HG02938 (cell line): ENCODE results near the gene CDC42BPA.

Experiments used
- ATAC-seq: cut with Tn5 transposase; IDR thresholded peaks from one replicate; pipeline ENCODE4 v1.9.1; 2021; ENCODE audit warnings: mild to moderate bottlenecking, moderate library complexity; ENCODE audit not compliant: unreplicated experiment

CDC42BPA gene

GRCh38 chr1:226983992-226984364 is 334.3 kb downstream of the CDC42BPA start:
- ATAC-seq: no peak

GRCh38 chr1:226983247-226983991 is 334.9 kb downstream of the CDC42BPA start:
- ATAC-seq: no peak

GRCh38 chr1:226982451-226983177 is 335.7 kb downstream of the CDC42BPA start:
- ATAC-seq: no peak

GRCh38 chr1:226981838-226982237 is 336.5 kb downstream of the CDC42BPA start:
- no peak for ATAC-seq

DNA sequence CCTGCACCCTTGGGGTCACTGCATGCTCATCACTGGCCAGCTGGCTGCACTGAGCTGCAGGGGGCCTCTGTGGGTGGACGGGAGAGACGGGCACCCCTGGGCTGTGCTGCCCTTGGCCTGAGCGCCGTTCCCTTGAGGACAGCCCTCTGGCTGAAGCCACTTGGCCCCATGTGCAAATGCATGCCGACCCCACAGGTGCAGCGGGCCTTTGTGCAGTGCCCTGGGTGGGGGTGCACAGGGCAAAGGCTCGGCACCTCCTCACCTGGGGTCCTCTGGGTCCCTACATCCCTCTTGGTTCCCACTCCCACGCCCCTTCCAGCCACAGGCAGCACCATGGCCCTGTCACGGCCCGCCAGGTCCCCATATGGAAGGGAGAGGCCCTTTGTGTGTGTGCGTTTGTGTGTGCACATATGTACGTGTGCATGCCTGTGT is 336.9 kb downstream of the CDC42BPA start:
- ATAC-seq: no peak

- ATAC-seq: no peak
These were observed 337.5 kb downstream of the CDC42BPA start for GRCh38 chr1:226980565-226981385.

DNA sequence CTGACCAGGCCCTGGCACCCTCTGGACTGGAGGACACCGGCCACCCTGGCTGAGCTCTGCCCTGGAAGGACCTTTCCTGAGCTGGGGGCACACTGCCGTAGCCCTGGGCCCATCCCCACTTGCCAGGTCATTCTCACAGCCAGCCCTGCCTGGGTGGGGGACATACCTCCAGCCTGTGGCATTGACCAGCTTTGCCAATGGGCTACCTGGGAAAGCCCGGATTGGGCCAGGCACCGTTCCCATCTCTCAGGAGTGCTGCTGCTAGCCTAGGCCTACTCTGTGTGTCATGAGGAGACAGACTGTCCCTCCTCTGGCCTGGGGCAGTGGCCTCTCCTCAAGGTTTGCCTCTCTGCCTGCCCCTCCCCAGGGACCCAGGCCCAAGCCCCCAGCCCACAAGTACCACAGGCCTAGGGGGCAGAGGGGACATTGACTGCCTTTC is 338.2 kb downstream of the CDC42BPA start:
- no peak for ATAC-seq

- ATAC-seq: no peak
These were observed 338.7 kb downstream of the CDC42BPA start for GRCh38 chr1:226979517-226980121.

- no peak for ATAC-seq
These were observed 339.2 kb downstream of the CDC42BPA start for GRCh38 chr1:226979115-226979516.

DNA sequence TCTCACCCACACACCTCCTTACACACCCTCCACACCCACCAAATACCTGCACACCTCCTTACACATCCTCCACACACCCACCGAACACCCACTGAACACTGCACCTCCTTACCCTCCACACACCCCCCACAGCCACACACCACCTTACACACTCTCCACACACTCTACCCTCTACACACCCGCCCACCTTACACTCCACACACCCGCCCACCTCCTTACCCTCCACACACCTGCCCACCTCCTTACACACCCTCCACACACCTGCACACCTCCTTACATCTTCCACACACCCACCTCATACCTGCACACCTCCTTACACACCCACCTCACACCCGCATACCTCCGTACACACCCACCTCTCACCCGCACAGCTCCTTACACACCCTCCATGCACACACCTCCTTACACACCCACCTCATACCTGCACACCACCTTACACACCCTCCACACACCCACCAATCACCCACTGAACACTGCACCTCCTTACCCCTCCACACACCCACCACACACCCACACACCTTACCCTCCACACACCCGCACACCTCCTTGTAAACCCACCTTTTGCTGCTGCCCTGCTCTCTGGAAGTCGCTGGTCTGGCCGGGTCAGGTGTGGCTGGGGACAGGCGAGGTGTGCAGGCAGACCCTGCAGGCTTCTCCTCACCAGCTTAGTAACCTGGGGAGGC is 339.7 kb downstream of the CDC42BPA start:
- ATAC-seq: no peak

DNA sequence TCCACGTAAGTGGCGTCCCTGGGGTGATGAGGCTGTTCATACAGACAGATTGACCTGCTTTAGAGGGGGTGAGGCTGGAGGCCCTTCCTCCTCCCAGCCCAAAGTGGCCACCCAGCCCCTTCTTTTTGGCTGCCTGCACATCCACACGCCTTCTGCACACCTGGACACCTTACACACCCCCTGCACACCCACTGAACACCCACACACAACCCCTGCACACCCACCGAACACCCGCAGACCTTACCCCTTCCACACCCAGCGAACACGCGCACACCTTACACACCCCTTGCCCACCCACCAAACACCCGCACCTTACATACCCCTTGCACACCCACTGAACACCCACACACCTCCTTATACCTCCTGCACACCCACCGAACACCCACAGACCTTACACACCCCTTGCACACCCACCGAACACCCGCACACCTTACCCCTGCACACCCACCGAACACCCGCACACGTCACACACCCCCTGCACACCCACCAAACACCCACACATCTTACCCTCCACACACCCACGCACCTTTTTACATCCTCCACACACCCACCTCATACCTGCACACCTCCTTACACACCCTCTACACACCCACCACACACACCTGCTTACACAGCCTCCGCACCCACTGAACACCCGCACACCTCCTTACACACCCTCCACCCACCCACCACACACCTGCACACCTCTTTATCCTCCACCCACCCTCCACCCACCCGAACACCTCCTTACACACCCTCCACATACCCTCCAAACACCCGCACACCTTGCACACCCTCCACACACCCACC is 340.5 kb downstream of the CDC42BPA start:
- no peak for ATAC-seq

DNA sequence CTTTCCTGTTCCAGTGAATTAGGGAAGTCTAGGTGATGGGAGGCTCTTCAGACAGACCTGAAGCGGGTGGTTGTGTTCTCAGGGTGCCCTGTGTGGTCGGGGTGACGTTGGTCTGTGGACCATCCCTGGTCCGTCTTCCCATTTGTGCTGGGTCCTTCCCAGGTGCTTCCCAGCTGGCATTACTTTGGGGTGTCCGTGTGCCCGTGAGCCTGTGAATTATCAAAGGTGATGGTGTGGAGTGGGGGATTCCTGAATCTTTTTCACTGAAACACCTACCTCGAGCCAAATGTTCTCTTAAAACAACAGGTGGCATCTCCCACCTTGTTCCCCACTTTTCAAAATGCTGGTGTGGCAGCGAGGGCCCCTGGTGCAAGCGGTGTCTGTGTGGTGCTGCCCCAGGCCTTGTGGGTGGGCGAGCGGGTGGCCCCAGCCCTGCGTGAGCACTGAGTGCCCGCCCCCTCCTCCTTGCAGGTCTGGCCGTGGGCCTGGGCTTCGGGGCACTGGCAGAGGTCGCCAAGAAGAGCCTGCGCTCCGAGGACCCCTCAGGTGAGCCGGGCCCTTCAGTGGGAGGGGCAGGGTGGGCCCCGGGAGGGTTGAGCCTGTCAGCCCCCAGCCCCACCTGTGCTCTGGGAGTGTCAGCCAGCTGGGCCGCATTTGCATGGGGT is 341.2 kb downstream of the CDC42BPA start:
- ATAC-seq: no peak

- no peak for ATAC-seq
These were observed 341.9 kb downstream of the CDC42BPA start for GRCh38 chr1:226976276-226976977.

DNA sequence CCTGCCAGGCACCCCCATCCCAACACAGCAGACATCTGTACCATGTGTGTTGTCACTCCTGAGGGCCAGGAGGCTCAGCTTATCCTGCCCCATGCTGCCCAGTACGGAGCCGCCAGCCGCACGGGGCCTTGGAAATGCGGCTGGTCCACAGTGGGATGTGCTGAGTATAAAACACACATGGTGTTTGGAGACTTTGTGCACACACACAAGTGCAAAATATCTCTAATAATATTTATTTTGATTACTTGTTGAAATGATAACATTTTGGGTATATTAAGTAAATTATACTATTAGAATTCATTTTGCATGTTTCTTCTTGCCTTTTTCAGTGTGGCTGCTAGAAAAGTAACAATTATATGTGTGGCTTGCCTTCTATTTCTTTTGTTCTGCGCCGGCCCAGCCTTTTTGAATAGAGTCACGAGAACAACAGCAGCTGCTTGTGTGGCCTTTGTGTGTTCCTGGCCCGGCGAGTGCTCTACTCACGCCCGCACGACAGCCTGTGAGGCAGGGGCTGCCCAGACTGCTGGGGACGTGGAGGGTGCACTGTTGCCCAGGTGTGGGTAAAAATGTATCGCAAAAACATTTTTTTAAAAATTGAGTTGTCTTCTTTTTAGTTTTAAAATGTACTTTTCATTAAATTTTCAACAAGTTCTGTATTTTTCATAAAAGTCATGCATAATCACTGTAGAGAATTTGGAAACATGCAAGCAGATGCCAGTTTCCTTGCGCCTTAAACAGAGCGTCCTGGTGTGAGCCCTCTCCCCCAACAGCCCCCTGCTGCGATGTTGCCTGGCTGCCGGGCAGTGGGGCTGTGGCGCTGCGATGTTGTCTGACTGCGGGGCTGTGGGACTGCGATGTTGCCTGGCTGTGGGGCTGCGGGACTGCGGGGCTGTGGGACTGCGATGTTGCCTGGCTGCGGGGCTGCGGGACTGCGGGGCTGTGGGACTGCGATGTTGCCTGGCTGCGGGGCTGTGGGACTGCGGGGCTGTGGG is 342.7 kb downstream of the CDC42BPA start:
- ATAC-seq: no peak

GRCh38 chr1:226974544-226975258 is 343.6 kb downstream of the CDC42BPA start:
- ATAC-seq: no peak

DNA sequence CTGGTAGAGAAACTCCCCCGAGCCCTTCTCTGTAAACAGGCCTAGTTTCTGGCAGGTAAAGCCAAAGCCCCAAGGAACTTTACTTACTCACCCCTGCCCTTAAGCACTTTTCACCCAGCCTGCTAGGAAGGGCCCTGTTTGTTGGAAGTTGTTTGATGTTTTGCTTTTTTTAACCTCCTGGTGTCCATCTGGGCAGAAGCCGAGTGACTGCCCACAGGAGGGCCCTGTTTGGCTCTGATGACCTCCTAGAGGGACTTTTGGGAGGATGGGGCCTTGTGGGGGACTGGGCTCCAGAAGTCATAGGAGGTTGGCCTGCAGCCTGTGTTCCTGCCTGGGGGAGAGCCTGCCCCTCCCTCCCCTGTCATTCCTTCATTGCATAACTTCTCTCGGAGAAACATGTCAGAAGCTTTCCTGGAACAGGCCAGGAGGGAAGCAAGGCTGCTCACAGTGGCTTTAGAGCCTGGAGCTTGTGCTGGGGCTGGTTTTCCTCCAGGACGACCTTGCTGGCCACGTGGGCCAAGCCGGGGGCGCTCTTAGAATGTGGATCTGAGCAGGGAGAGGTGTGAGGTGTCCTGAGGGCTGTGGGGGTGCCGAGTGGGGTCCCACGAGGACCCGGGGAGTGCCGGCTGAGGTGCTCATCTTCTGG is 344.3 kb downstream of the CDC42BPA start:
- ATAC-seq: no peak
